SIG-M5 treated with dmso at 0.1 percent for 504 hours (cell line): ENCODE data around the gene ZKSCAN4.
A peak's percentile ranks its signal among the peaks of the same experiment; 100 is the strongest.

ENCODE experiments used
- DNase-seq: peaks from one replicate; lab custom pipeline; 2025; ENCODE audit not compliant: unreplicated experiment; lab: John Stamatoyannopoulos, UW

Gene ZKSCAN4

GRCh38 chr6:28252009-28252975 is at the start of gene ZKSCAN4:
ZKSCAN4 (minus strand) TSS chr6:28252269; CDS start chr6:28251980, 289 bp downstream.
- DNase-seq: peak; percentile 86

- no peak for DNase-seq
Measured at GRCh38 chr6:28296520-28297060, 44.5 kb upstream of the ZKSCAN4 start.

- DNase-seq: no peak
Measured at GRCh38 chr6:28295326-28295725, 43.3 kb upstream of the ZKSCAN4 start.

GRCh38 chr6:28291573-28291972 is 39.5 kb upstream of the ZKSCAN4 start:
- no peak for DNase-seq

- no peak for DNase-seq
Measured at GRCh38 chr6:28282926-28283325, 30.9 kb upstream of the ZKSCAN4 start.

- DNase-seq: peak; percentile 40
Measured at GRCh38 chr6:28281288-28282064, 29.4 kb upstream of the ZKSCAN4 start, which contains the start of gene PGBD1. PGBD1 (plus strand) TSS chr6:28281572; CDS start chr6:28283814, 2,242 bp downstream.

GRCh38 chr6:28280595-28281287 is 28.7 kb upstream of the ZKSCAN4 start:
- no peak for DNase-seq

GRCh38 chr6:28277746-28278145 is 25.7 kb upstream of the ZKSCAN4 start:
- DNase-seq: no peak

GRCh38 chr6:28274888-28275287 is 22.8 kb upstream of the ZKSCAN4 start:
- no peak for DNase-seq

GRCh38 chr6:28269492-28269891 is 17.4 kb upstream of the ZKSCAN4 start:
- peak; percentile 37 for DNase-seq

- DNase-seq: no peak
Measured at GRCh38 chr6:28267695-28268059, 15.6 kb upstream of the ZKSCAN4 start.

- peak; percentile 82 for DNase-seq
Measured at GRCh38 chr6:28266962-28267694, 15.1 kb upstream of the ZKSCAN4 start, which contains the start of gene ZSCAN26. ZSCAN26 (plus strand) TSS chr6:28267143; CDS start chr6:28271920, 4,777 bp downstream.

- DNase-seq: no peak
Measured at GRCh38 chr6:28266563-28266961, 14.5 kb upstream of the ZKSCAN4 start.

- no peak for DNase-seq
Measured at GRCh38 chr6:28264834-28265401, 12.8 kb upstream of the ZKSCAN4 start.

- no peak for DNase-seq
Measured at GRCh38 chr6:28263922-28264321, 11.9 kb upstream of the ZKSCAN4 start.

GRCh38 chr6:28258877-28259777 is 7.1 kb upstream of the ZKSCAN4 start, which contains the start of gene NKAPL:
NKAPL (plus strand) TSS chr6:28259297; CDS start chr6:28259372, 75 bp downstream.
- DNase-seq: no peak

GRCh38 chr6:28257042-28257441 is 5.0 kb upstream of the ZKSCAN4 start:
- no peak for DNase-seq

GRCh38 chr6:28254121-28254519 is 2.1 kb upstream of the ZKSCAN4 start:
- DNase-seq: no peak

- DNase-seq: no peak
Measured at GRCh38 chr6:28251661-28252008, 434 bp downstream of the ZKSCAN4 start.
